Kidney capillary endothelial cell (primary cell): ENCODE results near the gene DMBT1.

Source experiments
- DNase-seq: peaks from one replicate; pipeline ENCODE4 v3.0.0-alpha.2; 2018; ENCODE audit warnings: low spot score

DMBT1 gene

DNA sequence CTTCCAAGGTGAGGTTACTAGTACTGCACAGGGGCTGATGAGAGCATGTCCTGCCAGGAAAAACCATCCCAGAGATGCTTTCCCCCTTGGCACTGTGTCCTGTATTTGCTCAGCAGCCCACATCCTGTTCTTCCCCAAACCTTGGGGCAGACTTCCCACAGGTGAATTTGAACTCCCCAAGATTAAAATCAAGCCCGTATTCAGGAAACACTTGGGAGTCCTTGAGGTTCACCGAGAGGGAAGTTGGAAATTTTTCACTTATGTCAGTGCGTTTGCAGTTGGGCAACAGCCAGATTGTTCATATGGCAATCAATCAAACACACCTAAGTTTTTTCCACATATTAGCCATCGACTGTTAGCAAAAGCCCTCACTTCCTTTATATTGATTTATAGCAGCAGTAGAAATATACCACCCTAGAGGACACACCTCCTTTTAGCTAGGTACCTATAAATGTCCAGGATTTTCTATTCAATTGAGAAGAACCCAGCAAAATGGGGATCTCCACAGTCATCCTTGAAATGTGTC is at the start of gene DMBT1:
Gene DMBT1 (plus strand): TSS at position 476 of the 526 bp plus-strand sequence. CDS start 17 bp downstream, at position 493.
- DNase-seq = no peak

GRCh38 chr10:122513053-122513452 is 47.5 kb upstream of the DMBT1 start:
- no peak for DNase-seq

GRCh38 chr10:122514045-122514840 is 46.3 kb upstream of the DMBT1 start:
- DNase-seq = no peak

DNA sequence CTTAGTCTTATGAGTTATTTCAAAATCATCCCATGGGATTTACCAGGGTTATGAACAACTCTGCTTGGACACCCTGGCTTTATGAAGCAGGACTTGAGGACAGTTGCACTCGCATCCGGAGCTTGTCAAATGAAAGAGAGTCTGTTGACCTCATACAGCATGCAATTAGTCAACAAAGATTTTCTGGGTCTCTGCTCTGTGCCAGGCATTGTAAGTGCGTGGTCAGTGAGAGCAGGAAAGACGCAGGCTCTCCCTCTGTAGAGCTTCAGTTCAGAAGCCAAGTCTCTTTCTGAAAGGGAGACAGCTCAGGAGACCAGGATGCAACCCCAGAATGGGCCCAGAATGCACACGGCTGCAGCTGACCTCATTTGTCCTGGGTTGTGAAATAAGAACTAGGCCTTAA is 45.5 kb upstream of the DMBT1 start:
- no peak for DNase-seq

GRCh38 chr10:122515588-122516231 is 44.8 kb upstream of the DMBT1 start:
- no peak for DNase-seq

DNA sequence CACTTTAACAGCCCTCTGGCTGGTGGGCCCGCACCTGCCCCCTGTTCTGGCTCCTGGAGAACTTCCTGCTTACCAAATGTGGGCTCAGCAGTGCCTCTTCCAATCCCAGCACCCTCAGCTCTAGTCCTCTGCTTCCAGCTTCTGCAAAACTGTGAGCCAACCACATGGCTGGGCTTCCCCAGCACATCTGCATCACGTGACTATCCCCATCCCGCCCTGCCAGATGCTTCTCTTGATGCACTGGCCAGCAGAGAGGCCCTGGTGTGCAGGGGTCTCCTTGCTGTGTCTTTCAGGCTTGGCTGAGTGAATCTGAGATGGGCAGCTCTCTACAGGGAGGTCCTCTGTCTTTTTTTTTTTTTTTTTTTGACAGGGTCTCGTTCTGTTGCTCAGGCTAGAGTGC is 43.8 kb upstream of the DMBT1 start:
- no peak for DNase-seq

- no peak for DNase-seq
Measured at GRCh38 chr10:122519144-122519543, 41.4 kb upstream of the DMBT1 start.

DNA sequence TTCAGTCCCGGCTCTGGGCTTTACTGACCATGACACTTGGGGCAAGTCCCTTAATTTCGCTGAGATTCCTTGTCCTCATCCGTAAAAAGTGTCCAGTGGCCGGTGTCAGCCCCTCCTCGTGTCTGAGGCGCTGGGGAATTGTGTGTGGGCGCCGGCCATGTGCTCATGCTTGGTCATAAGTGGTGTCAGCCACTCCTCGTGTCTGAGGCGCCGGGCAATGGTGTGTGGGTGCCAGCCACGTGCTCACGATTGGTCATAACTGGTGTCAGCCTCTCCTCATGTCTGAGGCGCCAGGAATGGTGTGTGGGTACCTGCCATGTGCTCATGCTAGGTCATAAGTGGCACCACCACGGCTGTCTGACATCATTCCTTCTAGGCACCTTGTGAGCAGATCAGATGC is 40.7 kb upstream of the DMBT1 start:
- no peak for DNase-seq

DNA sequence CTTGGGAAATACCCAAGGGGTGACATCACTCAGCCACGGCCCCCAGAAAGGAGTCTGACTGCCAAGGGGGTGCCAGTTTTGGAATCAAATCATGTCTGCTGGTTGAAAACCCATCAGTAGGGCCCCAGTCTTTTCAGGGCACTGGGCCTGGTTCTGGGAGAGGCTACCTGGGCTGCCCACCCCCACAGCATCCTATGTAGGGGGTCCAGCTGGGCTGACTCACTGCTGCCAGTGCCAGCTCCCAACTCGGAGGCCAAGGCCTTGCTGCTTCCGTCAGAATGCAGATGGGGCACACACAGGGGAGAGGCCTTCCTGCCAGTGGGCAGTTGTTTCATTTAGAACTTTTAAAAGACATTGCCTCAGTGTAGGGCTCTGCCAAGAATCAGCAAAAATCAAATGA is 39.5 kb upstream of the DMBT1 start:
- DNase-seq = no peak

GRCh38 chr10:122524811-122525210 is 35.7 kb upstream of the DMBT1 start:
- no peak for DNase-seq

GRCh38 chr10:122525788-122526187 is 34.8 kb upstream of the DMBT1 start:
- peak; percentile 38 for DNase-seq

GRCh38 chr10:122526892-122527291 is 33.7 kb upstream of the DMBT1 start:
- DNase-seq = no peak

GRCh38 chr10:122530177-122530576 is 30.4 kb upstream of the DMBT1 start:
- peak; percentile 91 for DNase-seq

DNA sequence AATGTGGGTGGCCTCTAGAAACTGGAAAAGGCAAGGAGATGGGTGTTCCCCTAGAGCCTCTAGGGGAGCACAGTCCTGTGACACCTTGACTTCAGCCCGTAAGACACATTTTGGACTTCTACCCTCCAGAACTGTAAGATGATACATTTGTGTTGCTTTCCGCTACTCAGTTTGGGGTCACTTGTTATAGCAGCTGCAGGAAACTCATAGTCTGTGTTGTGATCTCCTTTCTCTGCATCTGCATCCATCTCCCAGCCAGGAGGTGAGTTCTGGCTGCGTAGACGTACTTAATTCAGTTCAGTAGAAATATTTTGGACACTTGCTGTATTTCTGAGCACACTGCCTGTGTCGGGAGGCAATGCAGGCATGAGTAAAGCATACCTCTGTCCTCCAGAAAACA is 29.3 kb upstream of the DMBT1 start:
- no peak for DNase-seq

GRCh38 chr10:122531939-122532338 is 28.6 kb upstream of the DMBT1 start:
- DNase-seq = no peak

DNA sequence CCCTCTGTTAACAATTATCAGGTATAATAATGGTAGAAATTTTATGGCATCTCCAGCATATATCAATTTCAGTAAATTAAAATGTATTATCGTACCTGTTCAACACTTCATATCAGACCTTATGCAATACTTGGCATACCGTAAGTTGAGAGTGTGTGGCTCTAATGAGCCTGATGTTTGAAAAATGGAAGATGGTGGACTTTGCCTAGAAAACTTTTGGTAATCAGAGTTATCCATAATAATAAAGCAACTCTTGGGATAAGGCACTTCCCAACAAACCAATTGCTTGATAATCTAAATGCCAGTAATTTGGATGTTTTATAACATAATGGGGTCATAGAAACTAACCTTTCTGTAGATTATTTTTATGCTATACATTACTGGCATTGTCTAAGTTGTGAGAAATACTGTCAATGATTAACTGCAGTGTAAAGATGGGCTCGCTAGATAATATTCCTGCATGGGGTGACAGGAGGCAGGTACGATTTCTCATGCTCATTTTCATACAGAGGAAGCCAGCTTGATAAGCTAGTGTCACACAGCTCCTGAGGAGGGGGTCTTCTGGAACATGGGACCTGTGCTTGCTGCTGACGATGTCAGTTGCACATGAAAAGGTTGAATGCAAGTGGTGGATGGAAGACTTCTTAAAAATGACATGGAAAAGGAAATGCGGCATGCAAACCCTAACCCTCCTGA is 27.8 kb upstream of the DMBT1 start:
- DNase-seq = no peak

DNA sequence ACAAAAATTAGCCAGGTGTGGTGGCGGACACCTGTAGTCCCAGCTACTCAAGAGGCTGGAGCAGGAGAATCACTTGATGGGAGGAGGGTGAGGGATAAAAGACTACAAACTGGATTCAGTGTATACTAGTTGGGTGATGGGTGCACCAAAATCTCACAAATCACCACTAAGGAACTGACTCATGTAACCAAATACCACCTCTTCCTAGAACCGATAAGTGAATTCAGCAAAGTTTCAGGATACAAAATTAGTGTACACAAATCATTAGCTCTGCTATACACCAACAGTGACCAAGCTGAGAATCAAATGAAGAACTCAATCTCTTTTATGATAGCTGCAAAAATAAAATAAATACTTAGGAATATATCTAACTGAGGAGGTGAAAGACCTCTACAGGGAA is 23.0 kb upstream of the DMBT1 start:
- DNase-seq = no peak

- DNase-seq = no peak
Measured at GRCh38 chr10:122541541-122542002, 19.0 kb upstream of the DMBT1 start.

DNA sequence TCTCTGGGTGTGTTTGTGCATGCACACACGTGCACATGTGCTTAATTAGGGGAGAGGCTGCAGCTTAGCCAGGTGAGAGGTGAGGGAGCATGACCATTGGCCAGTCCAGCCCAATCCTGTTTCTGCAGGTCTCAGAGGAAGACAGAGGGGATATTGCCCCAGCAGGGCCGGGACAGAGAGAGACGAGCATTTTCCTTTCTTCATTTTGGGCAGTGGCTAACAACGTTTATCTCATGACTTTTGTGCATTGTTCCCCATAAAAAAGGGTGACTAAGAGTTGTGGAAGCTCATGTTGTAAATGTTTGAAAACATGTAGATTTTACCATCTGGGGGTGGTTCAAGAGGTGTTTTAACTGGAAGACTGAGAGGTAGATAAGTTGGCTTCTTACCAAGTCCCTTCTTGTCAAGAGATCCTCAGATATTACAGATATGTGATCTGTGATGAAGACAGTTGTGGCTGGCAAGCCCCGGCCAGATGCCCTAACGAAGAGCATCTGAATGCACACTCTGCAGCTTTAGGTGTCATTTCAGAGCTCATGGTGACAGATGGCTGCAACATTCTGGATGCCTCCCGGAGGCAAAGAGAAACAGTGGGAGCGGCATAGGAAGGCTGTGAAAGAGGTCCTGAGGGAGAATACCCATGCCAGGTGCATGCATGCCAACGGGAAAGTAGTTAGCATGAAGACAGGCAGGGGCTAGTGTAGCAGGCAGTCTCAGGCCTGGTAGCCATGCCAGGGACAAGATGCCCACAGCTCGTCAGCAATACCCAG is 16.7 kb upstream of the DMBT1 start:
- DNase-seq = no peak

DNA sequence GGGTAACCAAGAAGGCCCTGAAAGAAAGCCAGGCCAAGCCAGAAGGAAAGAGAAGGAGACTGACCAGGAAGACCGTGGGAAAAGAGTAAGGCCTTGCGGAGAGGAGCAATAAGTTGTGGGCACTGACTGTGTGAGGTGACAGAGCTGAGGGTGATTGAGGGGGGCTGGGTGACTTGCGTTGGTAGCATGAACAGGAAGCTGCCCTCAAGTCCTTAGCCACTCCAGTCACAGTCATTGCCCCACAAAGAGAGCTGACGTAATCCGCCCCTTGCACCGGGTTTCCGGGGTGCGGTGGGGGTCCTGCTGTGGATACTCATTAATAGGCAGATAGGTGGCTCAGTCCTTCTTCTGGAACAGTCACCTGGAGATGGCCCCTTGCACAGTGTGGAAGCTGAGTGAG is 16.1 kb upstream of the DMBT1 start:
- DNase-seq = no peak

- no peak for DNase-seq
Measured at GRCh38 chr10:122546242-122546641, 14.3 kb upstream of the DMBT1 start.
